Eye (tissue), 1 donor: ENCODE results near the gene CXCL10.
A peak's percentile ranks its signal among the peaks of the same experiment; 100 is the strongest.
"Not testable (repeated sequence)": the region's sequence is repeated elsewhere in the genome, so short reads cannot be mapped to it uniquely, and the experiment has no call there.

Experiments
- DNase-seq: peaks from one replicate; pipeline ENCODE4 v3.0.0-alpha.2; 2015

The CXCL10 gene

GRCh38 chr4:76024065-76024464, 768 bp upstream of the CXCL10 start:
- no peak for DNase-seq

GRCh38 chr4:76022677-76023076, 620 bp downstream of the CXCL10 start:
- DNase-seq: no peak

GRCh38 chr4:76022031-76022430, 1.3 kb downstream of the CXCL10 start:
- DNase-seq: no peak

- DNase-seq: no peak
These were observed 6.1 kb downstream of the CXCL10 start for GRCh38 chr4:76017056-76017686.

- no peak for DNase-seq
These were observed 6.9 kb downstream of the CXCL10 start for GRCh38 chr4:76016393-76016792.

DNA sequence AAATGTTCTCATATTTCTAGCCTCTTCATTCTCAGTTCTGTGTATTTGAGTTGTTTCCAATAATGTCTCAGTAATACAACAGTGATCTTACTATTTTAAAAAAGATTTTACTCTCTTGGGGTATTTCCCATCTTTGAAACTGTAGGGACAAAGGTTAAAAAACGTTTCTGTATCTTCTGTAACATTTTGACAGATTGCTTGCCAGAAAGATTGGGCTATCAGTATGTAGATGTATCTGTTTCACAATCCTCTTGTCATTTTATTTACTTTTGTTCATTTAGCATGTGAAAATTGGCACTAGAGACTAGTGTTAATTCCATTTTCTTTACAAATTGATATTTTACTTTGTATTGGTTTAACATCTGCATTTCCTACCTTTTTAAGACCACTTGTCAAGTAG, 9.8 kb downstream of the CXCL10 start:
- no peak for DNase-seq

DNA sequence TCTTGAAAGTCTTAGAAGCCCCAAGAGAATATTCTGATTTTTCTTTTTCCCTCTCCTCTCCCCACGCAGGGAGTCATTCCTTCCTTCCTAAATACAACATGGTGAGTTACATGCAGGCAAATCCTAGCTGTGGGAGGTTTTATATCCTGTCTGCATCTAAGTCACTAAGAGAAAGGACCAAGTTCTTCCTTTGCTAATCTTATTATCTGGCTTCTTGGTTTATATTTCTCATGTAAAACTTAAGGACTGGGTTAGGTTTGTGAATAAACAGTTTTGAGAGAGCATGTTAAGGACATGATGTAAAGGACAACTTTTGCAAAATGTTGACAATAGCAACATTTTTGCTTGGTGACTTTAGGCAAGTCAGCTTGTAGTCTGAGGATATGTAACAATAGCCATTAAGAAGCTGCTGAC, 10.9 kb downstream of the CXCL10 start:
- DNase-seq: no peak

- peak; percentile 53 for DNase-seq
These were observed 11.5 kb downstream of the CXCL10 start for GRCh38 chr4:76011700-76012387.

GRCh38 chr4:76011018-76011670, 12.2 kb downstream of the CXCL10 start:
- no peak for DNase-seq

DNA sequence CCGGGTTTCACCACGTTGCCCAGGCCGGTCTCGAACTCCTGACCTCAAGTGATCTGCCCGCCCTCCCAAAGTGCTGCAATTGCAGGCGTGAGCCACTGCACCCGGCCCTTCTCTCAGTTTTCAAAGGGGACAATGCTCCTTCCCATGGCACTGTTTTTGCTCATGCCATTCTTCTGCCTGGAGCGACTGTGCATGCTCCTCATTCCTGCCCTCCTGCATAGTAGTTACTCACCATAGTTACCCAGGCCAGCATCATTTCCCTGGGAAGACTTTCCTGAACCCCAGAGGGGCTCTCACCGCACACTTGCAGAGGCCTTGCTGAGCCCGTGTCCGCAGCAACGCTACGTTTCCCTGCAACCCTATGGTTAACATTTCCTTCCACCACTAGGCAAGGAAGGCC, 12.7 kb downstream of the CXCL10 start:
- no peak for DNase-seq

- no peak for DNase-seq
These were observed 14.0 kb downstream of the CXCL10 start for GRCh38 chr4:76009311-76009710.

DNA sequence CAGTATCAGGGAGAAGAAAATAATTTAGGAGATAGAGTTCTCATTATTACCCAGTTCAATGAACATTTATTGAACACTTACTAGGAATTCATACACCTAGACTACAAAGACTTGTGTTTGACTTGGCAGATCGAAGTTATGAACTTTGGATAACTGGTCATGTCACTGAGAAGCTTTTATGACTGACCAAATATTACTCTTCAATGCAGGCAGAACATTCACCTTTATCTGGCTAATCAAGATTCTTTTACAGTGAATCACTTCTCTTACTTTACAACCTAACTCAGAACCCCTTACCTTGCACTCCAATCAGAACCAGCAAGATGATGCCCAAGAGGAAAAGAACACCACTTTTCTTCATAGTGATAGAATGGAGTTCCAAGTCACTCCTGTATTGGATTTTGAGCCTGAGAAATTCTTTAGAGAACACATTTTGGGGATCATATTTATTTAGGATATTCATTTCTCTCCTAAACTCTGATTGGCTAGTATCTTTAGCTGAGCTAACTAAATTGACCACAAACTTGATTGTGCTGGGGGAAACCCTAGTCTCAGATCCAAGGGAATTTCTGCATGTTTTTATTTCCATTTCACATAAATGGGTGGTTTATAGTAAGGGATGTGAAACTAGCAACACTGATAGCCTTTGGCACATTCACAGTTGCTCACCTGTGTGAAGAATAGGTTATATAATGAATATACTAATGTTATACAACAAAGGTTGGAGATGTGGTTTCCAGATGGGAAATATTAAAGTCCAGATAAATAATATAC, 16.0 kb downstream of the CXCL10 start, which contains the start of gene CXCL9:
TSS of gene CXCL9 (minus strand) at position 421 of the 774 bp plus-strand sequence. CDS start at position 361, 60 bp downstream.
- no peak for DNase-seq

DNA sequence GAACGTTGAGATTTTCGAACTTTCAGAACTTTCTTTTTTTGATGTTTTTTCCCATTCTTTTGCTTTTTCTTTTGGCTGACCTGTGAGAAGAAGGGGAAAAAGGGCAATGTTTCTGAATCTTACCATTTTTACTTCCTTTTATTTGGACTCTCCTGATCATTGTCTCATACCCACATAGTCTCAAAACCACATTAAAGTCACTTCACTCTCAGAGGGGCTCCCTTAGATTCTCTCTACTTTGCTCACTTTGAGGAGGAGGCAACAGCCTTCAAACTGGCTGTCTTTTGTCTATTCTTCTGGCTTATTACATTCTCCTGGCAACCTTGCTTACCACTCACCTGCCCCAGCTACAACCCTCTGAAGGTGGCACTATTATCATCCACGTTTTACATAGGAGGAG, 19.7 kb downstream of the CXCL10 start:
- no peak for DNase-seq

GRCh38 chr4:76003035-76003434, 20.3 kb downstream of the CXCL10 start:
- no peak for DNase-seq

DNA sequence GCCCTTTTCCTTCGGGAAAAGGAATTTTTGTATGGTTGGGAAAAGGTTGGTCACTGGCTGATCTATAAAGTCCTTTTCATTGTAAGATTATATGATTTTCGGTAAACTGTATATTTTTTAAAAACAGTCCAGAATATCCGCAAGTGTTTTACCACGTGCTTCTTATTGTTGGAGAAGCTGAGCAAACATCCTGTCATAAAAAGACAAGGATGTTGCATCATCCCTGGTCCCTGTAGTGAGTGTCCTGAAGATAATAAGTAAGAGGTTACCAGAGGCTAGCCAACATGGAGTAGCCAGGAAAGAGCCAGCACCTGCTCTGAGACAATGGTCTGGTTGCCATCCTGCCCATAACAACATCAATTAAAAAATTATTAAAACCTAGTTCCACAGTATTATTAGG, 21.1 kb downstream of the CXCL10 start:
- no peak for DNase-seq

DNA sequence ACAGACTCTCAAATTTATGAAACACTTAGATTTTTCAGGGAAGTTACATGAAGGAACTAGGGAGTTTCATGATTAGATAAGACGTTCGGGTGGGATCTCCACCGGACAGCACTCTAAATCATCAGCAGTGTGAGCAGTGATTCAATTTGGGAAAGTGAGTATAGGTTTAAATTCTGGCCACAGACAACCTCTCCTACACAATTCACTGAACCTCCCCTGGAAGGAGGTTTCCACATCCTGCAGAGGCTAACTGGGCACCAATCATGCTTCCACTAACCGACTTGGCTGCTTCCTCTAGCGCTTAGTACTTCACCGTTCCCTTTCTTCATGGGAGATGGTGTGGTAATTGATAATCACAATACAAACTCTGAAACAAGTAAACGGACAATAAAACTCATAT, 21.6 kb downstream of the CXCL10 start:
- DNase-seq: no peak

- DNase-seq: no peak
These were observed 23.0 kb downstream of the CXCL10 start for GRCh38 chr4:76000279-76000678.

- not testable (repeated sequence) for DNase-seq
These were observed 24.7 kb downstream of the CXCL10 start for GRCh38 chr4:75998525-75999147.

DNA sequence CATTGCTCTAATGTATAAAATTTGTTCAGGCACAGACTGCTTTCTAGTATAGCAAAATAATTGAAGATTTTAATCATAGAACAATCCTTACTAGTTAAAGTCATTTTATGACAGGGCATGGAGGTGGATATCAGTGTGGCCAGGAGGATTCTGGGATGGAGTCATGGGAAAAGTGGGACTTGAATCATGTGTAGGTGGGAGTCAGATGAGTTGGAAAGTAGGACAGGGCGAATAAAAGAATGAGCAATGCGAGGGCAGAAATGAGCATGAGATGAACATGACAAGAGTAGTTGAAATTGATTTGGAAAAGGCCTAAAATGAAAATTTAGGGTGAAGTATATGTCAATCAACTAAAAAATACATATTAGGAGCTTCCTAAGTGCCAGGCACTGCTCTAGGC, 25.4 kb downstream of the CXCL10 start:
- no peak for DNase-seq

GRCh38 chr4:75997081-75997480, 26.2 kb downstream of the CXCL10 start:
- DNase-seq: no peak

GRCh38 chr4:75995727-75996126, 27.6 kb downstream of the CXCL10 start:
- peak; percentile 79 for DNase-seq

GRCh38 chr4:75992462-75992861, 30.8 kb downstream of the CXCL10 start:
- DNase-seq: no peak
